ENCODE measurements around the gene NT5C1A.

GRCh38 chr1:39625462-39626273 is 46.2 kb downstream of the NT5C1A start:
- TF ChIP-seq CTCF (IDR thresholded peaks at IDR 0.05) (no peak), EZH2 (IDR thresholded peaks at IDR 0.05; ENCODE audit: borderline replicate concordance, insufficient read depth, low read depth, low read length, poor library complexity, severe bottlenecking) (no peak)
